GM06990 (cell line): ENCODE results near the gene COPS8.

ENCODE experiments used
- DNase-seq: peaks from one replicate; pipeline ENCODE4 v3.0.0-alpha.2; 2011; ENCODE audit not compliant: insufficient read length; ENCODE audit errors: extremely low read depth
- H3K27me3 ChIP-seq: replicated peaks from 2 replicates; pipeline ENCODE4 v1.6.0; 2011; ENCODE audit warnings: low read length; ENCODE audit not compliant: control insufficient read depth, insufficient read depth
- H3K36me3 ChIP-seq: 2 replicates; pipeline ENCODE4 v1.5.1; 2011; ENCODE audit warnings: low read length; ENCODE audit not compliant: control insufficient read depth, insufficient read depth
- H3K4me3 ChIP-seq: replicated peaks from 2 replicates; pipeline ENCODE4 v1.5.1; 2011; ENCODE audit warnings: low read depth, mild to moderate bottlenecking, control low read depth, low read length
- TF ChIP-seq, protein P1 (sequence below): IDR thresholded peaks from 2 replicates; pipeline ENCODE4 v1.5.1; 2011; ENCODE audit warnings: low read length, control low read depth, mild to moderate bottlenecking, inconsistent platforms; ENCODE audit not compliant: insufficient read depth, poor library complexity, severe bottlenecking

The COPS8 gene

DNA sequence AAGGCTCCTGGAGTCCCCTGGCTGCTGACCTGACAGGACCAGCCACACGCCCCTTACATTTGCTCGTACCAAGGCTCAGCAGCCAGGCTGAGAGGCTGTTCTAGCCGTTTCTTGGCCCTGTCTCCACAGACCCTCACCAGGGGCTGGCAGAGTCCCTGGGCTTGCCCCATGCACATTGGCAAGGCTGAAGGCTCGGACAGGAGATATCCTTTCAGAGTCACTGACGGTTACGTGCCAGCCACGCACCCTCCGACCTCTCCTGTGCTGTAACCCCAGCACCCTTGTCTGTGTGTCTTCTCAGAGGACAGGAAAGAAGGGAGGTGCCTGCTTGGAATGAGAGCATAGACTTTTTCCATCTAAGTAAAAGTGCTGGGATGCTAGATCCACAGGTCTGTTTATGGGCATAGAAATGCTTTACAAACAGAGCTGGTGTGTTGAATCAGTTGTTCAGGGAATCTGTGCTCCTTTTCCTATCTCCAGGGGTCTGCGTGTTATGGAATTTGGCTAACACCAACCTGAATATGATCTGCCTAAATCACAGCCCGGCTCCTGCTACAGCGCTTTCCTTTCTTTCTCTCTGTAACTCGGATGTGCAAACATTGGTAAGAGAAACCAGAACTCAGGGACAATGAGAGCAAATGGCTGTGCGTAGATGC lies 41.0 kb downstream of the COPS8 start:
- Histone ChIP-seq H3K4me3 (no peak overlapping the region), H3K27me3 (no peaks in the 10 kb centered on the region), H3K36me3 (no peaks in the 10 kb centered on the region)
- TF ChIP-seq, protein P1, sequence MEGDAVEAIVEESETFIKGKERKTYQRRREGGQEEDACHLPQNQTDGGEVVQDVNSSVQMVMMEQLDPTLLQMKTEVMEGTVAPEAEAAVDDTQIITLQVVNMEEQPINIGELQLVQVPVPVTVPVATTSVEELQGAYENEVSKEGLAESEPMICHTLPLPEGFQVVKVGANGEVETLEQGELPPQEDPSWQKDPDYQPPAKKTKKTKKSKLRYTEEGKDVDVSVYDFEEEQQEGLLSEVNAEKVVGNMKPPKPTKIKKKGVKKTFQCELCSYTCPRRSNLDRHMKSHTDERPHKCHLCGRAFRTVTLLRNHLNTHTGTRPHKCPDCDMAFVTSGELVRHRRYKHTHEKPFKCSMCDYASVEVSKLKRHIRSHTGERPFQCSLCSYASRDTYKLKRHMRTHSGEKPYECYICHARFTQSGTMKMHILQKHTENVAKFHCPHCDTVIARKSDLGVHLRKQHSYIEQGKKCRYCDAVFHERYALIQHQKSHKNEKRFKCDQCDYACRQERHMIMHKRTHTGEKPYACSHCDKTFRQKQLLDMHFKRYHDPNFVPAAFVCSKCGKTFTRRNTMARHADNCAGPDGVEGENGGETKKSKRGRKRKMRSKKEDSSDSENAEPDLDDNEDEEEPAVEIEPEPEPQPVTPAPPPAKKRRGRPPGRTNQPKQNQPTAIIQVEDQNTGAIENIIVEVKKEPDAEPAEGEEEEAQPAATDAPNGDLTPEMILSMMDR = no peak
- no peak for DNase-seq

DNA sequence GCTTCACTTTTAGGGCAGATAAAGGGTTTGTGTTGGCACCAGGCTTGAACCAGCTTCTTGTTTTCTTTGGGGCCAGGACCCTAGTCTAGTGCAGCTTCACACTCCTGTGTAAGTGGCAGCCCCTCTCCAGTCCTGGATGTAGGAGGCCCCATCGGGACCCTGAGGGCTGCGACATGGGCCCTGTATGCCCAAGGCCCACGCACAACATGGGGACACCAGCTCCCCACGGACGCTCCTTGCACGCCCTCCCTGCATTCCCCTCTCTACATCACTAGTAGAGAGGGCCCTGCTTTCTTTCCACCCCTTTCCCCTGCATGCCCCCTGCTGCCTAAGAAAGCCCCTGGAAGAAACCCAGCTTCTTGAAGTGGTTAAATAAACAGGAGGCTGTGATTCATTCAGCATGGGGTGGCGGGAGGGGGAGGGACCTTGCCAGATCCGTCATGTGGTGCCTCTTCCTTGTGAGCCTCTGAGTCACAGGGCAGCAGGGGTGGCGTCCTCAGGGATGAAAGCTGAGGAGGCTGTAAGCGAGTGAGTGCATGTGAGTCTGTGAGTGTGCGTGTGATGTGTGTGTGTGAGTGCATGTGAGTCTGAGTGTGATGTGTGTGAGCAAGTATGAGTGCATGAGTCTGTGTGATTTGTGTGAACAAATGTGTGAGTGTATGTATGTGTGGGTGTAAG lies 42.5 kb downstream of the COPS8 start:
- TF ChIP-seq, protein P1 = no peak
- Histone ChIP-seq H3K4me3 (no peak overlapping the region), H3K27me3 (no peaks in the 10 kb centered on the region), H3K36me3 (no peaks in the 10 kb centered on the region)
- DNase-seq = no peak

DNA sequence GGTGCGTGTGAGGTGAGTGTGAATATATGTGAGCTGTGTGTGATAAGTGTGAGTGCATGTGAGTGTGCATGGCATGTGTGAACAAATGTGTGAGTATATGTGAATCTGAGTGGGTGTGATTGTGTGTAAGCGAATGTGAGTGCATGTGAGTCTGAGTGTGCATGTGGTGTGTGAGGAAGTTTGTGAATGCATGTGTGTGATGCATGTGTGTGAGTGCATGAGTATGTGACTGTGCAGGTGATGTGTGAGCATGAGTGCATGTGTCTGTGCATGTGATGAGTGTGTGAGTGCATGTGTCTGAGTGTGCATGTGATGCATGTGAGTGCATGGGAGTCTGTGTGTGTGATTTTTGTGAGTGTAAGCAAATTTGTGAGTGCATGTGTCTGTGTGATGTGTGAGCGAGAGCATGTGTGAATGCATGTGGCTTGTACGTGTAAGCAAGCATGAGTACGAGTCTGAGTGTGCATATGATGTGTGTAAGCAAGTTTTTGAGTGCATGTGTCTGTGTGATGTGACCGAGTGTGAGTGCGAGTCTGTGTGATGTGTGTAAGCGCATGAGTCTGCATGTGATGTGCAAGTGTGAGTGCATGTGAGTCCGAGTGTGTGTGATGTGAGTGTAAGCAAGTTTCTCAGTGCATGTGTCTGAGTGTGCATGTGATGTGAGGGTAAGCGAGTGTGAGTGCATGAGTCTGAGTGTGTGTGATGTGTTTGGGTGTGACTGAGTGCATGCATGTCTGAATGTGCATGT lies 43.3 kb downstream of the COPS8 start:
- H3K27me3 ChIP-seq = no peaks in the 10 kb centered on the region
- no peaks in the 10 kb centered on the region for H3K36me3 ChIP-seq
- no peak for DNase-seq
- no peak overlapping the region for H3K4me3 ChIP-seq
- TF ChIP-seq, protein P1 = no peak

DNA sequence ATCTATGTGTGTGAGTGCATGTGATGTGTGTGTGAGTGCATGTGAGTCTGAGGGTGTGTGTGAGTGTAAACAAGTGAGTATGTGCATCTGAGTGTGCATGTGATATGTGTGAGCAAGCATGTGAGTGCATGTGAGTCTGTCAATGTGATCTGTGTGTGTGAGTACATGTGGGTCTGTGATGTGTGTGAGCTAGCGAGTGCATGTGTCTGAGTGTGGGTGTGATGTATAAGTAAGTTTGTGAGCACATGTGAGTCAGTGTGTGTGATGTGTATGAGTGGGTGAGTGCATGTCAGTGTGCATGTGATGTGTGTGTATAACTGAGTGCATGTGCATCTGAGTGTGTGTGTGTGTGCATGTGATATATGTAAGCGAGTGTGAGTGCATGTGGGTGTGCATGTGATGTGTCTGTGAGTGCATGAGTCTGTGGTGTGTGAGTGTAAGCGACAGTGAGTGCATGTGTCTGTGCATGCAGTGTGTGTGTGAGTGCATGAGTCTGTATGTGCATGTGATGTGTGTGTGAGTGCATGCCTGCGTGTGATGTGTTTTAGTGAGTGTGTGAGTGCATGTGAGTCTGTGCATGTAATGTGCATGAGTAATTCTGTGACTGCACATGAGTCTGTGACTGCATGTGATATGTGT lies 44.1 kb downstream of the COPS8 start:
- H3K27me3 ChIP-seq = no peaks in the 10 kb centered on the region
- no peaks in the 10 kb centered on the region for H3K36me3 ChIP-seq
- no peak for DNase-seq
- TF ChIP-seq, protein P1 = no peak
- no peak overlapping the region for H3K4me3 ChIP-seq

DNA sequence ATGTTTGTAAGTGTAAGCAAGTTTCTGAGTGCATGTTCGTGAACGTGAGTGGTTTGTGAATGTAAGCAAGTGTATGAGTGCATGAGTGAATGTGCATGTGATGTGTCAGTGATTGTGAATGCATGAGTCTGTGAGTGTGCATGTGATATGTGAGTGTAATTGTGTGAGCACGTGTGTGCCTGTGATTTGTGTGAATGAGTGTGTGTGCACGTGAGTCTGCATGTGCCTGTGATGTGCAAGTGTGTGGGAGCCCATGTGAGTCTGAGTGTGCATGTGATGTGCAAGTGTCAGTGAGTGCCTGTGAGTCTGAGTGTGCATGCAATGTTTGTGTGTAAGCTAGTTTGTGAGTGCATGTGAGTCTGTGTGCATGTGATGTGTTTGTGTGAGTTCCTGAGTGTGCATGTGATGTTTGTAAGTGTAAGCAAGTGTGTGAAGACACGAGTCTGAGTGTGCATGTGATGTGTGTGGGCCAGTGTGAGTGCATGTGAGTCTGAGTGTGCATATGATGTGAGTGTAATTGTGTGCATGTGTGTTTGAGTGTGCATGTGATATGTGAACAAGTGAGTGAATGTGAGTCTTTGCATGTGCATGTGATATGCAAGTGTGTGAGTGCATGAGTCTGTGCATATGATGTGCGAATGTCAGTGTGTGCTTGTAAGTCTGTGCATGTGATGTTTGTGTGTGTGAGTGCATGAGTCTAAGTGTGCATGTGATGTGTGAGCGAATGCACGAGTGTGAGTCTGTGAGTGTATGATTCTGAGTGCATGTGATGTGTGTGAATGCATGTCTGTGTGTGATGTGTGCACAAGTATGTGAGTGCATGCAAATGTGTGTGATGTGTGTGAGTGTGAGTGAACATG lies 45.1 kb downstream of the COPS8 start:
- H3K27me3 ChIP-seq = no peaks in the 10 kb centered on the region
- H3K4me3 ChIP-seq = no peak overlapping the region
- DNase-seq = no peak
- no peaks in the 10 kb centered on the region for H3K36me3 ChIP-seq
- TF ChIP-seq, protein P1 = no peak
